ENCODE results near the gene PLK1. TPM values are rescaled to one million over a fixed set of nuclear protein-coding genes. Genes with fewer than 3 reads are reported as not detected.

PLK1 gene
- polyA plus RNA-seq, 2 donors: 5.1 to 16.3 TPM

- Histone ChIP-seq H3K4me3 (ENCODE audit: low read depth in 1 of 2, low read length in 2 of 2) (no peak overlapping the region), H3K4me1 (ENCODE audit: control insufficient read depth in 2 of 2, insufficient read depth in 2 of 2, low read length in 1 of 2) (peaks cover 5 to 7% of the 10 kb centered on the region in 2 donors), H3K27ac (ENCODE audit: low read depth in 2 of 2, low read length in 1 of 2) (no peak overlapping the region), H3K9me3 (ENCODE audit: control insufficient read depth in 2 of 2, insufficient read depth in 1 of 2, low read depth in 1 of 2, low read length in 1 of 2) (no peaks in the 10 kb centered on the region), H3K36me3 (ENCODE audit: control insufficient read depth in 2 of 2, insufficient read depth in 2 of 2, low read length in 1 of 2) (peaks cover 9 to 13% of the 10 kb centered on the region in 2 donors), H3K27me3 (ENCODE audit: control insufficient read depth in 1 of 2, insufficient read depth in 2 of 2, low read length in 2 of 2) (no peaks in the 10 kb centered on the region)
- WGBS, 2 donors: 62 to 94% methylated on average over 2 of the region's 2 CpGs
Observed at GRCh38 chr16:23676924-23677480, 1.7 kb upstream of the PLK1 start.

GRCh38 chr16:23679274-23679985 lies 741 bp downstream of the PLK1 start:
- Histone ChIP-seq H3K4me3 (ENCODE audit: low read depth in 1 of 2, low read length in 2 of 2) (peak overlapping the region; percentile 41 to 66), H3K4me1 (ENCODE audit: control insufficient read depth in 2 of 2, insufficient read depth in 2 of 2, low read length in 1 of 2) (peaks cover 5 to 7% of the 10 kb centered on the region in 2 donors), H3K36me3 (ENCODE audit: control insufficient read depth in 2 of 2, insufficient read depth in 2 of 2, low read length in 1 of 2) (peaks cover 7 to 17% of the 10 kb centered on the region in 2 donors), H3K9me3 (ENCODE audit: control insufficient read depth in 2 of 2, insufficient read depth in 1 of 2, low read depth in 1 of 2, low read length in 1 of 2) (no peaks in the 10 kb centered on the region), H3K27ac (ENCODE audit: low read depth in 2 of 2, low read length in 1 of 2) (no peak overlapping the region), H3K27me3 (ENCODE audit: control insufficient read depth in 1 of 2, insufficient read depth in 2 of 2, low read length in 2 of 2) (no peaks in the 10 kb centered on the region)
- 9 to 15% methylated on average over 24 of the region's 24 CpGs for WGBS, 2 donors

DNA sequence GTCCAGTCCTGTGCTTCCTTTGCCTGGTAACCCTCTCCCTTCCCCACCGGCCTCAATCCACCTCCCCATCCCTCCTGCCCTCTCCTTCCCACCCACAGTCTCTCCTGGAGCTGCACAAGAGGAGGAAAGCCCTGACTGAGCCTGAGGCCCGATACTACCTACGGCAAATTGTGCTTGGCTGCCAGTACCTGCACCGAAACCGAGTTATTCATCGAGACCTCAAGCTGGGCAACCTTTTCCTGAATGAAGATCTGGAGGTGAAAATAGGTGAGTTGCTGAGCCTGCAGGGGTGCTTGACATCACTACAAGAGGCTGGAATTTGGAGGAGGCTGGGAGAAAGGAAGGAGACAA lies 1.3 kb downstream of the PLK1 start:
- H3K4me3 ChIP-seq (ENCODE audit: low read depth in 1 of 2, low read length in 2 of 2): peak overlapping the region; percentile 41 to 66
- H3K4me1 ChIP-seq (ENCODE audit: control insufficient read depth in 2 of 2, insufficient read depth in 2 of 2, low read length in 1 of 2): peaks cover 5 to 7% of the 10 kb centered on the region in 2 donors
- WGBS, 2 donors: 35 to 52% methylated on average over 5 to 6 of the region's 6 CpGs
- peaks cover 7 to 17% of the 10 kb centered on the region in 2 donors for H3K36me3 ChIP-seq (ENCODE audit: control insufficient read depth in 2 of 2, insufficient read depth in 2 of 2, low read length in 1 of 2)
- H3K27ac ChIP-seq (ENCODE audit: low read depth in 2 of 2, low read length in 1 of 2): no peak overlapping the region
- no peaks in the 10 kb centered on the region for H3K27me3 ChIP-seq (ENCODE audit: control insufficient read depth in 1 of 2, insufficient read depth in 2 of 2, low read length in 2 of 2)
- no peaks in the 10 kb centered on the region for H3K9me3 ChIP-seq (ENCODE audit: control insufficient read depth in 2 of 2, insufficient read depth in 1 of 2, low read depth in 1 of 2, low read length in 1 of 2)

GRCh38 chr16:23682181-23682580 lies 3.5 kb downstream of the PLK1 start:
- Histone ChIP-seq H3K9me3 (ENCODE audit: control insufficient read depth in 2 of 2, insufficient read depth in 1 of 2, low read depth in 1 of 2, low read length in 1 of 2) (no peaks in the 10 kb centered on the region), H3K4me1 (ENCODE audit: control insufficient read depth in 2 of 2, insufficient read depth in 2 of 2, low read length in 1 of 2) (peaks cover 5 to 7% of the 10 kb centered on the region in 2 donors), H3K27ac (ENCODE audit: low read depth in 2 of 2, low read length in 1 of 2) (no peak overlapping the region), H3K36me3 (ENCODE audit: control insufficient read depth in 2 of 2, insufficient read depth in 2 of 2, low read length in 1 of 2) (peaks cover 7 to 20% of the 10 kb centered on the region in 2 donors), H3K4me3 (ENCODE audit: low read depth in 1 of 2, low read length in 2 of 2) (no peak overlapping the region), H3K27me3 (ENCODE audit: control insufficient read depth in 1 of 2, insufficient read depth in 2 of 2, low read length in 2 of 2) (no peaks in the 10 kb centered on the region)
- WGBS, 2 donors: 84 to 90% methylated on average over 1 of the region's 1 CpG

DNA sequence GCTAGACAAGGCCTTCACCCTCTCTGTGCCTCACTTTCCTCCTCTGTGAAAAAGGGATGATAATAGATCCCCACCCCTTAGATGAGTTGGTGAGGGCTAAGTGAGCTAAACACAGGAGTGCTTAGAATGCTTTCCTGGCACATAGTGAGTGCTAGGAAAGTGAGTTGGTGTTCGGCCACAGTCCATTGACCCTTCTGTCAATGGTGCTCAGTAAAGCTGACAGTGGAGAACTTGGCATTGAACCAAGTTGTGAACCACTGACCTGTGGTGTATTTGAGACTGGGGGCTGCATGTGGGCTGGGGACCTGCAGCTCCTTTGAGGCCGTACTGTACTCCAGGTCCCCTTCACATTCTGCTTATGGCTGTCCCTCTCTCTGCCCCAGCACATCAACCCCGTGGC lies 4.8 kb downstream of the PLK1 start:
- Histone ChIP-seq H3K4me1 (ENCODE audit: control insufficient read depth in 2 of 2, insufficient read depth in 2 of 2, low read length in 1 of 2) (peaks cover 5 to 7% of the 10 kb centered on the region in 2 donors), H3K9me3 (ENCODE audit: control insufficient read depth in 2 of 2, insufficient read depth in 1 of 2, low read depth in 1 of 2, low read length in 1 of 2) (no peaks in the 10 kb centered on the region), H3K27me3 (ENCODE audit: control insufficient read depth in 1 of 2, insufficient read depth in 2 of 2, low read length in 2 of 2) (no peaks in the 10 kb centered on the region), H3K27ac (ENCODE audit: low read depth in 2 of 2, low read length in 1 of 2) (no peak overlapping the region), H3K36me3 (ENCODE audit: control insufficient read depth in 2 of 2, insufficient read depth in 2 of 2, low read length in 1 of 2) (peaks cover 10 to 32% of the 10 kb centered on the region in 2 donors), H3K4me3 (ENCODE audit: low read depth in 1 of 2, low read length in 2 of 2) (no peak overlapping the region)
- WGBS, 2 donors: 88 to 95% methylated on average over 3 of the region's 3 CpGs

DNA sequence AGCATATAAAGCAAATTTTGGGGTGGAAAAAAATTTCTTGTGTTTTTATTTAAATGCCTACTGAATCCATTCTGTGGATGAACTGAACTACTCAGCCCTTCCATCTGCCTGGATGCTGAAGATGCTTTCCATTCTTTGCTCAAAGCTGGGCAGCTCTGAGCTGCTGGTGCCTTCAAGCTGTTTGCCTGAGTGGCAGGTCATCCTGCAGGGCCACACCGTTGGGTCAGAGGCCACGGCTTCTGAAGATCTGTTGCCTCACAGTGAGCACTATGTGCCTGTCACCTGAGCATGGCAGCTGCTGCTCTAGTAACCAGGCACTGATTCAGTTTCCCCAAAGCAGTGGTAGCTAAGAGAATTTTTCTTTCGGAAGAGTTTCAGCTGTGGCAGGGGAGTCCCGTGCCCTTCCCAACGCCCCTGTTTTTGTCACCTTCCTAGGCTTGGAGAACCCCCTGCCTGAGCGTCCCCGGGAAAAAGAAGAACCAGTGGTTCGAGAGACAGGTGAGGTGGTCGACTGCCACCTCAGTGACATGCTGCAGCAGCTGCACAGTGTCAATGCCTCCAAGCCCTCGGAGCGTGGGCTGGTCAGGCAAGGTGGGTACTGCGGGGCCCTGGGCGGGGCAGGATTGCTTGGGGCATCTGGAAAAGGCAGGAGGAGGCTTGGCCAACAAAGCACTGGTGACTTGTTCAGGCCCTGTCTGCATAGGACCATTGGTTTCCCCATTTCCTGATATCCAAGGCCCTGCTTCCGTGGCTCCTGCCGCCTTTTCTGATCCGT lies 8.5 kb downstream of the PLK1 start:
- peaks cover 17 to 50% of the 10 kb centered on the region in 2 donors for H3K36me3 ChIP-seq (ENCODE audit: control insufficient read depth in 2 of 2, insufficient read depth in 2 of 2, low read length in 1 of 2)
- H3K27ac ChIP-seq (ENCODE audit: low read depth in 2 of 2, low read length in 1 of 2): no peak overlapping the region
- H3K9me3 ChIP-seq (ENCODE audit: control insufficient read depth in 2 of 2, insufficient read depth in 1 of 2, low read depth in 1 of 2, low read length in 1 of 2): no peaks in the 10 kb centered on the region
- no peak overlapping the region for H3K4me3 ChIP-seq (ENCODE audit: low read depth in 1 of 2, low read length in 2 of 2)
- WGBS, 2 donors: 91 to 92% methylated on average over 16 of the region's 16 CpGs
- H3K27me3 ChIP-seq (ENCODE audit: control insufficient read depth in 1 of 2, insufficient read depth in 2 of 2, low read length in 2 of 2): no peaks in the 10 kb centered on the region
- no peaks in the 10 kb centered on the region for H3K4me1 ChIP-seq (ENCODE audit: control insufficient read depth in 2 of 2, insufficient read depth in 2 of 2, low read length in 1 of 2)

DNA sequence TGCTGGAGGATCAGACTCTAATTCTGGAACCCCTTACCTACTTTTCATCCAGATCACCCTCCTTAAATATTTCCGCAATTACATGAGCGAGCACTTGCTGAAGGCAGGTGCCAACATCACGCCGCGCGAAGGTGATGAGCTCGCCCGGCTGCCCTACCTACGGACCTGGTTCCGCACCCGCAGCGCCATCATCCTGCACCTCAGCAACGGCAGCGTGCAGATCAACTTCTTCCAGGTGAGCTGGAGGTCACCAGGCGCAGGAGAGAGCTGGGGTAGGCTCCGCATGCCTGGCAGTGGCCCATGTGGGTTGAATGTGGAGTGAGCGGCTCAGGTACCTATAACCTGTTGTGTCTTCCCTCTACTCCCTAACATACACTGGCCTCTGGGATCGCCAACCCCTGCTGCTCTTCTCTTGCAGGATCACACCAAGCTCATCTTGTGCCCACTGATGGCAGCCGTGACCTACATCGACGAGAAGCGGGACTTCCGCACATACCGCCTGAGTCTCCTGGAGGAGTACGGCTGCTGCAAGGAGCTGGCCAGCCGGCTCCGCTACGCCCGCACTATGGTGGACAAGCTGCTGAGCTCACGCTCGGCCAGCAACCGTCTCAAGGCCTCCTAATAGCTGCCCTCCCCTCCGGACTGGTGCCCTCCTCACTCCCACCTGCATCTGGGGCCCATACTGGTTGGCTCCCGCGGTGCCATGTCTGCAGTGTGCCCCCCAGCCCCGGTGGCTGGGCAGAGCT lies 10.9 kb downstream of the PLK1 start:
- H3K27ac ChIP-seq (ENCODE audit: low read depth in 2 of 2, low read length in 1 of 2): no peak overlapping the region
- peaks cover 17 to 41% of the 10 kb centered on the region in 2 donors for H3K36me3 ChIP-seq (ENCODE audit: control insufficient read depth in 2 of 2, insufficient read depth in 2 of 2, low read length in 1 of 2)
- no peak overlapping the region for H3K4me3 ChIP-seq (ENCODE audit: low read depth in 1 of 2, low read length in 2 of 2)
- 97% methylated on average over 36 of the region's 36 CpGs for WGBS, 2 donors
- no peaks in the 10 kb centered on the region for H3K27me3 ChIP-seq (ENCODE audit: control insufficient read depth in 1 of 2, insufficient read depth in 2 of 2, low read length in 2 of 2)
- H3K4me1 ChIP-seq (ENCODE audit: control insufficient read depth in 2 of 2, insufficient read depth in 2 of 2, low read length in 1 of 2): no peaks in the 10 kb centered on the region
- no peaks in the 10 kb centered on the region for H3K9me3 ChIP-seq (ENCODE audit: control insufficient read depth in 2 of 2, insufficient read depth in 1 of 2, low read depth in 1 of 2, low read length in 1 of 2)

- no peak overlapping the region for H3K4me3 ChIP-seq (ENCODE audit: low read depth in 1 of 2, low read length in 2 of 2)
- H3K36me3 ChIP-seq (ENCODE audit: control insufficient read depth in 2 of 2, insufficient read depth in 2 of 2, low read length in 1 of 2): peaks cover 17 to 41% of the 10 kb centered on the region in 2 donors
- H3K4me1 ChIP-seq (ENCODE audit: control insufficient read depth in 2 of 2, insufficient read depth in 2 of 2, low read length in 1 of 2): no peaks in the 10 kb centered on the region
- H3K9me3 ChIP-seq (ENCODE audit: control insufficient read depth in 2 of 2, insufficient read depth in 1 of 2, low read depth in 1 of 2, low read length in 1 of 2): no peaks in the 10 kb centered on the region
- H3K27ac ChIP-seq (ENCODE audit: low read depth in 2 of 2, low read length in 1 of 2): no peak overlapping the region
- 95 to 96% methylated on average over 25 of the region's 25 CpGs for WGBS, 2 donors
- H3K27me3 ChIP-seq (ENCODE audit: control insufficient read depth in 1 of 2, insufficient read depth in 2 of 2, low read length in 2 of 2): no peaks in the 10 kb centered on the region
Observed at GRCh38 chr16:23690771-23691482, 12.2 kb downstream of the PLK1 start.

All from esophagus (tissue), 2 donors.